K562 (cell line): Measurements from ENCODE around the gene PHACTR3. TPM values are rescaled to one million over a fixed set of nuclear protein-coding genes. Genes with fewer than 3 reads are reported as not detected.

Source experiments
- ATAC-seq: fragments of 200-7000 bp; cut with Tn5 transposase; 3 replicates; pipeline ENCODE4 v1.9.1; 2020; ENCODE audit warnings: moderate library complexity
- BruUV-seq: library from RNA; stranded (reverse); fragments of 400-500 nt; replicated peaks from 2 replicates; lab custom pipeline; 2021; lab: Mats Ljungman, UMichigan
- CTCF ChIA-PET: fragments of 300-600 bp; formaldehyde crosslinking; extraction: SDS; loops from one replicate; lab custom pipeline; 2021; ENCODE audit warnings: low intra/inter-chr PET ratio; lab: Yijun Ruan, JAX
- POLR2A ChIA-PET: fragments of 300-600, 350-650 bp; sonication (Branson Sonifier 250); formaldehyde crosslinking; extraction: SDS; loops from one replicate; lab custom pipeline; 2021; ENCODE audit warnings: antibody characterized with exemption, inconsistent platforms; lab: Yijun Ruan, JAX
- DNase-seq, 4 experiments: peaks; one replicate each; pipeline versions ENCODE4 v3.0.0 to v3.0.0-alpha.2; 2011 to 2018; ENCODE audit warnings: low spot score in 3 of 4, mixed read lengths in 3 of 4; ENCODE audit errors: extremely low read depth in 1 of 4
- FAIRE-seq: peaks from 2 replicates; lab custom pipeline; 2011; peaks lifted over from hg19 to GRCh38; lab: Jason Lieb, UNC
- H2AFZ ChIP-seq: 2 replicates; pipeline ENCODE4 v1.6.0; 2011; ENCODE audit warnings: low read depth, low read length, control low read depth, inconsistent platforms
- H3K27ac ChIP-seq: fragments of 200-600 bp; 3 replicates; pipeline ENCODE4 v1.8.0; 2011; ENCODE audit warnings: low read depth, mild to moderate bottlenecking, control low read depth, inconsistent platforms, low read length, moderate library complexity, mixed read lengths; ENCODE audit errors: extremely low read depth
- H3K27me3 ChIP-seq, 2 experiments: fragments of 300-600 bp in 1 of 2; 2 replicates in 1 of 2; 3 replicates in 1 of 2; pipeline versions ENCODE4 v1.6.0 to v1.8.0; 2011; ENCODE audit warnings: inconsistent platforms in 2 of 2, low read length in 2 of 2, mild to moderate bottlenecking in 1 of 2, mixed read lengths in 1 of 2, moderate library complexity in 1 of 2; ENCODE audit not compliant: control insufficient read depth in 2 of 2, insufficient read depth in 2 of 2
- H3K36me3 ChIP-seq: fragments of 300-600 bp; 3 replicates; pipeline ENCODE4 v1.8.0; 2011; ENCODE audit warnings: mild to moderate bottlenecking, low read length, inconsistent platforms; ENCODE audit not compliant: control insufficient read depth, insufficient read depth
- H3K4me1 ChIP-seq, 2 experiments: fragments of 200-600 bp in 1 of 2; replicated peaks in 1 of 2; 2 replicates in 1 of 2; 3 replicates in 1 of 2; pipeline versions ENCODE4 v1.5.1 to v1.8.0; 2011; ENCODE audit warnings: inconsistent platforms in 2 of 2, low read length in 2 of 2, mild to moderate bottlenecking in 1 of 2, mixed read lengths in 1 of 2, moderate library complexity in 1 of 2; ENCODE audit not compliant: control insufficient read depth in 2 of 2, insufficient read depth in 2 of 2
- H3K4me2 ChIP-seq: 2 replicates; pipeline ENCODE4 v1.6.1; 2011; ENCODE audit warnings: low read length, control low read depth, inconsistent platforms, mixed read lengths; ENCODE audit not compliant: insufficient read depth
- H3K4me3 ChIP-seq: fragments of 200-600 bp; sonication (generic), shearing (Covaris generic); 2 replicates; pipeline ENCODE4 v1.5.1; 2016; ENCODE audit warnings: control low read depth, inconsistent platforms
- H3K79me2 ChIP-seq: fragments of 200-600 bp; 3 replicates; pipeline ENCODE4 v1.8.0; 2011; ENCODE audit warnings: low read length, inconsistent platforms; ENCODE audit not compliant: control insufficient read depth, insufficient read depth
- H3K9ac ChIP-seq, 2 experiments: 2 replicates each; pipeline versions ENCODE4 v1.6.0 to v1.6.1; 2011; ENCODE audit warnings: low read depth in 2 of 2, low read length in 2 of 2, control low read depth in 1 of 2, inconsistent platforms in 1 of 2, mild to moderate bottlenecking in 1 of 2, mixed read lengths in 1 of 2; ENCODE audit not compliant: insufficient read depth in 1 of 2
- H3K9me1 ChIP-seq: one replicate; pipeline ENCODE4 v1.6.0; 2011; ENCODE audit warnings: inconsistent platforms, mild to moderate bottlenecking, low read length, moderate library complexity; ENCODE audit not compliant: control insufficient read depth, insufficient read depth
- H3K9me3 ChIP-seq: replicated peaks from 2 replicates; pipeline ENCODE4 v1.5.1; 2011; ENCODE audit warnings: low read depth, low read length, inconsistent platforms; ENCODE audit not compliant: control insufficient read depth, insufficient read depth
- H4K20me1 ChIP-seq: replicated peaks from 2 replicates; pipeline ENCODE4 v1.6.1; 2011; ENCODE audit warnings: low read length, inconsistent platforms, mixed read lengths; ENCODE audit not compliant: control insufficient read depth, insufficient read depth
- ESRRA ChIP-seq: fragments of 450-650 bp; IDR thresholded peaks from 2 replicates; pipeline ENCODE4 v1.6.1; 2014; ENCODE audit warnings: low read depth, mild to moderate bottlenecking, moderate library complexity, borderline replicate concordance
- HNRNPUL1 ChIP-seq: fragments of 200-400 bp; formaldehyde crosslinking; IDR thresholded peaks from 2 replicates; pipeline ENCODE4 v1.6.1; 2017; ENCODE audit warnings: low read length
- JUNB ChIP-seq: fragments of 450-650 bp; formaldehyde crosslinking; conservative IDR thresholded peaks from 2 replicates; pipeline ENCODE4 v1.4.0; 2020; ENCODE audit warnings: mild to moderate bottlenecking
- KDM4B ChIP-seq, 2 experiments: fragments of 450-650 bp in 1 of 2; sonication (generic) in 1 of 2; IDR thresholded peaks; 2 replicates each; pipeline ENCODE4 v1.6.1; 2016 to 2017; ENCODE audit warnings: borderline replicate concordance in 2 of 2, antibody characterized with exemption in 1 of 2, low read depth in 1 of 2, mild to moderate bottlenecking in 1 of 2
- MTF1 ChIP-seq: fragments of 250-450 bp; sonication (Bioruptor Pico); IDR thresholded peaks from 2 replicates; pipeline ENCODE4 v1.9.0; 2021; ENCODE audit warnings: moderate library complexity, mild to moderate bottlenecking, inconsistent platforms, borderline replicate concordance
- NCOA1 ChIP-seq: fragments of 450-650 bp; IDR thresholded peaks from 2 replicates; pipeline ENCODE4 v1.6.1; 2016; ENCODE audit warnings: low read depth
- SNIP1 ChIP-seq: fragments of 450-650 bp; IDR thresholded peaks from 2 replicates; pipeline ENCODE4 v1.7.1; 2017; ENCODE audit warnings: low read depth, mild to moderate bottlenecking
- TSC22D4 ChIP-seq: fragments of 450-650 bp; IDR thresholded peaks from 2 replicates; pipeline ENCODE4 v1.6.1; 2016; ENCODE audit warnings: missing genetic modification characterization, missing biosample characterization, control low read depth
- ZNF143 ChIP-seq: sonication (generic); formaldehyde crosslinking; IDR thresholded peaks from 2 replicates; pipeline ENCODE4 v1.9.0; 2022; ENCODE audit warnings: mild to moderate bottlenecking, missing genetic modification reagents
- ZNF175 ChIP-seq: fragments of 200-800 bp; sonication (Bioruptor generic); IDR thresholded peaks from 2 replicates; pipeline ENCODE4 v1.6.1; 2016; ENCODE audit warnings: low read depth, mild to moderate bottlenecking, missing genetic modification characterization, missing compliant biosample characterization
- ZNF695 ChIP-seq: fragments of 450-650 bp; formaldehyde crosslinking; IDR thresholded peaks from 2 replicates; pipeline ENCODE4 v1.4.0; 2020; ENCODE audit warnings: mild to moderate bottlenecking, moderate library complexity
- WGBS: fragments of 100-300 bp; shearing (Covaris generic); methylation state at CpG from one replicate; pipeline ENCODE4 v1.1.6; 2016; ENCODE audit warnings: low coverage, mixed read lengths; ENCODE audit not compliant: insufficient coverage; ENCODE audit errors: missing lambda C conversion rate; 5-methylcytosine and 5-hydroxymethylcytosine counted together
- in situ Hi-C: fragments of 300-500 bp; cut with MboI; formaldehyde crosslinking; loops from 4 replicates; pipeline ENCODE4 v1.15.0; 2018; ENCODE audit warnings: inconsistent platforms, mixed read lengths
- intact Hi-C: fragments of 100-400 bp; cut with micrococcal nuclease; formaldehyde crosslinking; loops from 2 replicates; pipeline ENCODE4 v1.14.2; 2022
- polyA plus RNA-seq, 8 experiments: library from polyadenylated mRNA; depleted of rRNA in 4 of 8; stranded (reverse) in 5 of 8; unstranded in 3 of 8; fragments of >200 nt; fragmentation: Nextera tagmentation in 2 of 8; fragmentation: Illumina TruSeq in 1 of 8; extraction: Ambion mirVana in 2 of 8; extraction: Trizol in 1 of 8; gene quantifications; 2 replicates each; pipeline versions ENCODE4 v1.2.1 to v1.2.3, GENCODE V29; 2011 to 2014; ENCODE audit warnings: inconsistent platforms in 1 of 8, missing spikeins in 1 of 8
- total RNA-seq, 7 experiments: library from RNA; depleted of rRNA in 6 of 7; stranded (reverse); fragments of >200 nt in 6 of 7; fragmentation: Illumina TruSeq in 2 of 7; extraction: Trizol in 2 of 7; gene quantifications; 2 replicates each; pipeline versions ENCODE4 v1.2.1 to v1.2.3, GENCODE V29; 2011 to 2021; ENCODE audit warnings: low replicate concordance in 1 of 7
- TF ChIP-seq, protein P1 (sequence below): fragments of 450-650 bp; IDR thresholded peaks from 2 replicates; pipeline ENCODE4 v1.6.1; 2014; ENCODE audit warnings: low read depth, mild to moderate bottlenecking, moderate library complexity, borderline replicate concordance
- TF ChIP-seq, protein P2 (sequence below): fragments of 250-450 bp; sonication (Bioruptor Pico); IDR thresholded peaks from 2 replicates; pipeline ENCODE4 v1.4.0; 2020; ENCODE audit warnings: mild to moderate bottlenecking, moderate library complexity, borderline replicate concordance

Gene PHACTR3
- total and polyA plus RNA-seq, 9 of the 15 experiments (the other 6 are each of a cell fraction or from before 2014, with no cell fraction given): not detected

DNA sequence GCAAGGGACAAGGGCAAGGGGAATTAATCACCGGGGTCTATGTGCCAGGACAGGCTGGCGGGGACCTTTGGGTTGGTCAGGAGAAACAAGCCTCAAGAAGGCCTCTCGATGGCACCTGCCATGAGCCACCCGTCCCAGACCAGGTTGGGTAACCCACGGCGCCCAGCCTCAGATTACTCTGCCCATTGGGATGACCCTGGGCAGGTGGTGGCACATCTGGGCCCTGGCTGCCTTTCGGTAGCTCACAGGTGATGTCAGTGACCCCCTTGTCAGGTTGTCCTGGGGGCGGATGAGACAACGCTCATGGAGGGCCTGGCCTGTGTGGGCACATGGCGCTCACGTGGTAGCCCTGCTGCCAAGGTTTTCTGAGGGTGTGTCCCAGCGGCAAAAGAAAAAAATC is 176.9 kb downstream of the PHACTR3 start:
- 0 out of 2 replicates have a peak, but pooled peaks cover 4% of the 10 kb centered on the region for H4K20me1 ChIP-seq
- TF ChIP-seq ZNF143 (CRISPR knock-in tag) (no peak), ESRRA (no peak), NCOA1 (no peak), SNIP1 (no peak), HNRNPUL1 (no peak), ZNF175 (CRISPR knock-in tag) (no peak), TSC22D4 (tag) (no peak), JUNB (no peak), ZNF695 (CRISPR knock-in tag) (no peak), KDM4B (IDR thresholded peaks at IDR 0.05; ENCODE audit: borderline replicate concordance in 2 of 2, low read depth in 1 of 2) (no peak), MTF1 (CRISPR knock-in tag) (no peak)
- TF ChIP-seq, protein P1, sequence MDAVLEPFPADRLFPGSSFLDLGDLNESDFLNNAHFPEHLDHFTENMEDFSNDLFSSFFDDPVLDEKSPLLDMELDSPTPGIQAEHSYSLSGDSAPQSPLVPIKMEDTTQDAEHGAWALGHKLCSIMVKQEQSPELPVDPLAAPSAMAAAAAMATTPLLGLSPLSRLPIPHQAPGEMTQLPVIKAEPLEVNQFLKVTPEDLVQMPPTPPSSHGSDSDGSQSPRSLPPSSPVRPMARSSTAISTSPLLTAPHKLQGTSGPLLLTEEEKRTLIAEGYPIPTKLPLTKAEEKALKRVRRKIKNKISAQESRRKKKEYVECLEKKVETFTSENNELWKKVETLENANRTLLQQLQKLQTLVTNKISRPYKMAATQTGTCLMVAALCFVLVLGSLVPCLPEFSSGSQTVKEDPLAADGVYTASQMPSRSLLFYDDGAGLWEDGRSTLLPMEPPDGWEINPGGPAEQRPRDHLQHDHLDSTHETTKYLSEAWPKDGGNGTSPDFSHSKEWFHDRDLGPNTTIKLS: no peak
- TF ChIP-seq, protein P2, sequence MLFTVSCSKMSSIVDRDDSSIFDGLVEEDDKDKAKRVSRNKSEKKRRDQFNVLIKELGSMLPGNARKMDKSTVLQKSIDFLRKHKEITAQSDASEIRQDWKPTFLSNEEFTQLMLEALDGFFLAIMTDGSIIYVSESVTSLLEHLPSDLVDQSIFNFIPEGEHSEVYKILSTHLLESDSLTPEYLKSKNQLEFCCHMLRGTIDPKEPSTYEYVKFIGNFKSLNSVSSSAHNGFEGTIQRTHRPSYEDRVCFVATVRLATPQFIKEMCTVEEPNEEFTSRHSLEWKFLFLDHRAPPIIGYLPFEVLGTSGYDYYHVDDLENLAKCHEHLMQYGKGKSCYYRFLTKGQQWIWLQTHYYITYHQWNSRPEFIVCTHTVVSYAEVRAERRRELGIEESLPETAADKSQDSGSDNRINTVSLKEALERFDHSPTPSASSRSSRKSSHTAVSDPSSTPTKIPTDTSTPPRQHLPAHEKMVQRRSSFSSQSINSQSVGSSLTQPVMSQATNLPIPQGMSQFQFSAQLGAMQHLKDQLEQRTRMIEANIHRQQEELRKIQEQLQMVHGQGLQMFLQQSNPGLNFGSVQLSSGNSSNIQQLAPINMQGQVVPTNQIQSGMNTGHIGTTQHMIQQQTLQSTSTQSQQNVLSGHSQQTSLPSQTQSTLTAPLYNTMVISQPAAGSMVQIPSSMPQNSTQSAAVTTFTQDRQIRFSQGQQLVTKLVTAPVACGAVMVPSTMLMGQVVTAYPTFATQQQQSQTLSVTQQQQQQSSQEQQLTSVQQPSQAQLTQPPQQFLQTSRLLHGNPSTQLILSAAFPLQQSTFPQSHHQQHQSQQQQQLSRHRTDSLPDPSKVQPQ (CRISPR knock-in tag): no peak
- H3K4me2 ChIP-seq: no peak overlapping the region
- no peak overlapping the region for H2AFZ ChIP-seq
- ChIA-PET CTCF (no interaction called here), POLR2A (interaction anchor here (0.8 kb wide), 1 partner anchor 14 kb away, joined by 3 read pairs; no protein-coding TSS in a partner anchor)
- no peaks in the 10 kb centered on the region for H3K4me1 ChIP-seq
- no peak overlapping the region; a peak in 1 of 4 replicates for H3K9ac ChIP-seq
- no peak overlapping the region for H3K27ac ChIP-seq
- no peak overlapping the region for H3K4me3 ChIP-seq
- H3K27me3 ChIP-seq: no peaks in the 10 kb centered on the region; a peak in 2 of 5 replicates
- FAIRE-seq (no peak), DNase-seq (no peak), ATAC-seq (no peak)
- no peaks in the 10 kb centered on the region for H3K79me2 ChIP-seq
- 0% methylated on average over 12 of the region's 12 CpGs for WGBS
- intact Hi-C loops: no loop called here
- no TSS peak for BruUV-seq
- H3K9me3 ChIP-seq: no peaks in the 10 kb centered on the region
- no peaks in the 10 kb centered on the region for H3K9me1 ChIP-seq
- in situ Hi-C loops: no loop called here
- no peaks in the 10 kb centered on the region for H3K36me3 ChIP-seq
